HEK293 (cell line): Measurements from ENCODE around the gene IER3IP1.
A peak's percentile ranks its signal among the peaks of the same experiment; 100 is the strongest.

Experiments
- CTCF ChIA-PET: fragments of 350-600 bp; formaldehyde crosslinking; extraction: SDS; loops from one replicate; lab custom pipeline; 2021; ENCODE audit warnings: antibody characterized with exemption; lab: Yijun Ruan, JAX
- POLR2A ChIA-PET: fragments of 300-600 bp; formaldehyde crosslinking; extraction: SDS; loops from one replicate; lab custom pipeline; 2020; ENCODE audit warnings: antibody characterized with exemption, inconsistent platforms; lab: Yijun Ruan, JAX
- H3K27ac ChIP-seq: fragments of 200-500 bp; sonication (Bioruptor generic); 2 replicates; pipeline ENCODE4 v1.5.1; 2014; ENCODE audit warnings: low read depth, low read length, control low read depth, inconsistent platforms; ENCODE audit errors: extremely low read depth
- H3K36me3 ChIP-seq, 2 experiments: fragments of 200-500 bp in 1 of 2; sonication (Bioruptor generic) in 1 of 2; 1 replicate in 1 of 2; 2 replicates in 1 of 2; pipeline ENCODE4 v1.5.1; 2014 to 2017; ENCODE audit warnings: inconsistent platforms in 2 of 2, low read length in 2 of 2; ENCODE audit not compliant: control insufficient read depth in 2 of 2, insufficient read depth in 1 of 2
- H3K4me1 ChIP-seq: fragments of 200-500 bp; sonication (Bioruptor generic); 2 replicates; pipeline ENCODE4 v1.5.1; 2014; ENCODE audit warnings: mild to moderate bottlenecking, low read length, inconsistent platforms; ENCODE audit not compliant: control insufficient read depth, insufficient read depth
- H3K4me3 ChIP-seq: 2 replicates; pipeline ENCODE4 v1.5.1; 2011; ENCODE audit warnings: low read depth, mild to moderate bottlenecking, control low read depth, low read length, moderate library complexity
- H3K9me3 ChIP-seq: fragments of 200-500 bp; sonication (Bioruptor generic); 2 replicates; pipeline ENCODE4 v1.5.1; 2014; ENCODE audit warnings: low read depth, low read length, inconsistent platforms; ENCODE audit not compliant: control insufficient read depth, insufficient read depth
- SCRT2 ChIP-seq: fragments of 450-650 bp; formaldehyde crosslinking; IDR thresholded peaks from 2 replicates; pipeline ENCODE4 v1.5.1; 2016; ENCODE audit warnings: missing biosample characterization, missing genetic modification characterization
- ZNF121 ChIP-seq: fragments of 450-650 bp; formaldehyde crosslinking; IDR thresholded peaks from 2 replicates; pipeline ENCODE4 v1.5.1; 2016; ENCODE audit warnings: missing biosample characterization, missing genetic modification characterization
- ZNF362 ChIP-seq: fragments of 450-650 bp; formaldehyde crosslinking; IDR thresholded peaks from 2 replicates; pipeline ENCODE4 v1.5.1; 2016; ENCODE audit warnings: missing biosample characterization, missing genetic modification characterization
- ZNF626 ChIP-seq: fragments of 450-650 bp; sonication (Bioruptor Pico); formaldehyde crosslinking; IDR thresholded peaks from 2 replicates; pipeline ENCODE4 v1.5.1; 2018; ENCODE audit warnings: missing biosample characterization, missing genetic modification characterization, inconsistent platforms
- ZNF776 ChIP-seq: fragments of 450-650 bp; formaldehyde crosslinking; IDR thresholded peaks from 2 replicates; pipeline ENCODE4 v1.5.0; 2017; ENCODE audit warnings: missing biosample characterization, missing genetic modification characterization, borderline replicate concordance
- TF ChIP-seq, protein P1 (sequence below): fragments of 450-650 bp; formaldehyde crosslinking; conservative IDR thresholded peaks from 2 replicates; pipeline ENCODE4 v1.5.1; 2016; ENCODE audit warnings: low read depth, missing biosample characterization, missing genetic modification characterization
- TF ChIP-seq, protein P2 (sequence below): fragments of 450-650 bp; formaldehyde crosslinking; IDR thresholded peaks from 2 replicates; pipeline ENCODE4 v1.5.1; 2016; ENCODE audit warnings: missing biosample characterization, missing genetic modification characterization
- TF ChIP-seq, protein P3 (sequence below): fragments of 450-650 bp; formaldehyde crosslinking; IDR thresholded peaks from 2 replicates; pipeline ENCODE4 v1.5.1; 2016; ENCODE audit warnings: missing biosample characterization, missing genetic modification characterization
- TF ChIP-seq, protein P4 (sequence below): fragments of 450-650 bp; formaldehyde crosslinking; IDR thresholded peaks from 2 replicates; pipeline ENCODE4; 2016; ENCODE audit warnings: missing biosample characterization, missing genetic modification characterization
- TF ChIP-seq, protein P5 (sequence below): fragments of 450-650 bp; formaldehyde crosslinking; IDR thresholded peaks from 2 replicates; pipeline ENCODE4 v1.5.1; 2016; ENCODE audit warnings: missing biosample characterization, missing genetic modification characterization

IER3IP1 gene

DNA sequence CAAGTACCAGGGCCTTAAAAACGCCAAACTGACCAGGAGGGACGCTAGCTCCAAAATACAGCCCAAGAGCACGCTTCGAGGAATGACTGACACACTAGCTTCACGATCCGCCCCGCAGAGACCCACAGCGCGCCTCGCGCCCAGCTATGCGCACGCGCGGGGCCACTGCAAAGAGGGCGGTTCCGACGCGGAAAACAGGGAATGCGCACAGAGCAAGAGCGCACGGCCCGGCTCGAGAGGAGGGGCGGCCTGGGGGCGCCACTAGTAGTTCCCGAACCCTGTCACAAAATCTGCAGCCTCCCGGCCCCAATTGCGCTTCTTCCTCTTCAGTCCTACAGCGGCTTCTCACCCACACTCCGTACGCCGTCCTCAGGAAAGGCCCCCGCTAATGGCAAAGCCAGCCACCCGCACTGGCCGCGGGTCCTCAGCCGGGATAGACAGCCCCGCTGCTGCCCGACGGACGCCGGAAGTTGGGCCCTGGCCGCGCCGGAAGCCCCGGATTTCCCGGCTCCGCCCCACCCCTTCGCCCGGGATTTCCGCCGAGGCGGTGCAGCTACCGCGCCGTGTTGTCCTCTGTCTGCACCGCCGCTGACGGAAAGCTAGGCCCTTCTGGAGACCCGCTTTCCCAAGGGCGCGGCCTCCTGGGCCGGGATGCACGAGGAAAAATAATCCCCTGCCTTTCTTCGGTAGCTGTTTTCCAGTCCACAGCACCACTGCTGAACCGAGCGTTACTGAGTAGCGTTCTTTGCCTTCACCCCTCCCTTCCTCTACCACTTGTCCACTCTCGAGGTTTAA, 25.9 kb downstream of the IER3IP1 start, which contains the start of gene HDHD2 (continued):
- TF ChIP-seq, protein P1, sequence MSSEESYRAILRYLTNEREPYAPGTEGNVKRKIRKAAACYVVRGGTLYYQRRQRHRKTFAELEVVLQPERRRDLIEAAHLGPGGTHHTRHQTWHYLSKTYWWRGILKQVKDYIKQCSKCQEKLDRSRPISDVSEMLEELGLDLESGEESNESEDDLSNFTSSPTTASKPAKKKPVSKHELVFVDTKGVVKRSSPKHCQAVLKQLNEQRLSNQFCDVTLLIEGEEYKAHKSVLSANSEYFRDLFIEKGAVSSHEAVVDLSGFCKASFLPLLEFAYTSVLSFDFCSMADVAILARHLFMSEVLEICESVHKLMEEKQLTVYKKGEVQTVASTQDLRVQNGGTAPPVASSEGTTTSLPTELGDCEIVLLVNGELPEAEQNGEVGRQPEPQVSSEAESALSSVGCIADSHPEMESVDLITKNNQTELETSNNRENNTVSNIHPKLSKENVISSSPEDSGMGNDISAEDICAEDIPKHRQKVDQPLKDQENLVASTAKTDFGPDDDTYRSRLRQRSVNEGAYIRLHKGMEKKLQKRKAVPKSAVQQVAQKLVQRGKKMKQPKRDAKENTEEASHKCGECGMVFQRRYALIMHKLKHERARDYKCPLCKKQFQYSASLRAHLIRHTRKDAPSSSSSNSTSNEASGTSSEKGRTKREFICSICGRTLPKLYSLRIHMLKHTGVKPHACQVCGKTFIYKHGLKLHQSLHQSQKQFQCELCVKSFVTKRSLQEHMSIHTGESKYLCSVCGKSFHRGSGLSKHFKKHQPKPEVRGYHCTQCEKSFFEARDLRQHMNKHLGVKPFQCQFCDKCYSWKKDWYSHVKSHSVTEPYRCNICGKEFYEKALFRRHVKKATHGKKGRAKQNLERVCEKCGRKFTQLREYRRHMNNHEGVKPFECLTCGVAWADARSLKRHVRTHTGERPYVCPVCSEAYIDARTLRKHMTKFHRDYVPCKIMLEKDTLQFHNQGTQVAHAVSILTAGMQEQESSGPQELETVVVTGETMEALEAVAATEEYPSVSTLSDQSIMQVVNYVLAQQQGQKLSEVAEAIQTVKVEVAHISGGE (tag by site-specific recombination) = peak; percentile 96
- TF ChIP-seq, protein P2, sequence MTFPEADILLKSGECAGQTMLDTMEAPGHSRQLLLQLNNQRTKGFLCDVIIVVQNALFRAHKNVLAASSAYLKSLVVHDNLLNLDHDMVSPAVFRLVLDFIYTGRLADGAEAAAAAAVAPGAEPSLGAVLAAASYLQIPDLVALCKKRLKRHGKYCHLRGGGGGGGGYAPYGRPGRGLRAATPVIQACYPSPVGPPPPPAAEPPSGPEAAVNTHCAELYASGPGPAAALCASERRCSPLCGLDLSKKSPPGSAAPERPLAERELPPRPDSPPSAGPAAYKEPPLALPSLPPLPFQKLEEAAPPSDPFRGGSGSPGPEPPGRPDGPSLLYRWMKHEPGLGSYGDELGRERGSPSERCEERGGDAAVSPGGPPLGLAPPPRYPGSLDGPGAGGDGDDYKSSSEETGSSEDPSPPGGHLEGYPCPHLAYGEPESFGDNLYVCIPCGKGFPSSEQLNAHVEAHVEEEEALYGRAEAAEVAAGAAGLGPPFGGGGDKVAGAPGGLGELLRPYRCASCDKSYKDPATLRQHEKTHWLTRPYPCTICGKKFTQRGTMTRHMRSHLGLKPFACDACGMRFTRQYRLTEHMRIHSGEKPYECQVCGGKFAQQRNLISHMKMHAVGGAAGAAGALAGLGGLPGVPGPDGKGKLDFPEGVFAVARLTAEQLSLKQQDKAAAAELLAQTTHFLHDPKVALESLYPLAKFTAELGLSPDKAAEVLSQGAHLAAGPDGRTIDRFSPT (tag by site-specific recombination) = no peak
- no peak for TF ChIP-seq ZNF121 (tag by site-specific recombination)

DNA sequence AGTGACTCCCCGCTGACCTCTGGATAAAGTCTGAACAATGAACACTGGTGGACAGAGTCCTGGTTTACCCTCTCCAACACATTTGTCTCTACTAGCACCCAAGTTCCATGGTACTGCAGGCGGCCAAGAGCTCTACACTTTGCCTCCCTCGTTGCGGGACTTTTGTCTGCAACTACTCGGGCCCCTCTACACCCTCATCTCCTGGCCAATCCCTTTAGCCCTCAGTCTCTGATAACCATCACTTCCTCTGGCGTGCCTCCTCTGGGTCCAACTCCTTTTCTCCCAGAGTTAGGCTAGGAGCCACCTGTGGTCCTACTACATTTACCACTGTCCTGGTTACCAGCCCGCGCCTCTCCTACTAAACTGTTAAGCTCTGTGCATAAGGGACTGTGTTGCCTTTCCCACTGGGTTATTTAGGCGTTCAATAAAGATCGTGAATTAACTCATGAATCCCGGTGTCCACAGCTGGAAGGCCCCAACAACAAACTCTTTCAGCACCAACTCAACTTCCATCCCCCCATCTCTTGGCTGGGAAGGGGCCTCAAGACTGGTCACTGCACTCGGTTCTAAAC, 26.6 kb downstream of the IER3IP1 start:
- Histone ChIP-seq H3K36me3 (peaks cover 8 to 11% of the 10 kb centered on the region in 2 experiments), H3K4me1 (peaks cover 9% of the 10 kb centered on the region), H3K4me3 (peak overlapping the region; percentile 75), H3K27ac (peak overlapping the region; percentile 62), H3K9me3 (no peaks in the 10 kb centered on the region)
- ChIA-PET POLR2A (interaction anchor here (0.6 to 2.4 kb wide), 20 partner anchors 8 to 232 kb away, joined by 3 to 14 read pairs (median 6); partner anchors contain the start of genes KATNAL2 and PIAS2), CTCF (interaction anchor here (0.6 kb wide), 2 partner anchors 49 to 874 kb away, joined by 3 read pairs; no protein-coding TSS in a partner anchor)
- TF ChIP-seq ZNF626 (no peak), SCRT2 (tag by site-specific recombination) (peak; percentile 35; the same call in 1 of the 2 replicates)

DNA sequence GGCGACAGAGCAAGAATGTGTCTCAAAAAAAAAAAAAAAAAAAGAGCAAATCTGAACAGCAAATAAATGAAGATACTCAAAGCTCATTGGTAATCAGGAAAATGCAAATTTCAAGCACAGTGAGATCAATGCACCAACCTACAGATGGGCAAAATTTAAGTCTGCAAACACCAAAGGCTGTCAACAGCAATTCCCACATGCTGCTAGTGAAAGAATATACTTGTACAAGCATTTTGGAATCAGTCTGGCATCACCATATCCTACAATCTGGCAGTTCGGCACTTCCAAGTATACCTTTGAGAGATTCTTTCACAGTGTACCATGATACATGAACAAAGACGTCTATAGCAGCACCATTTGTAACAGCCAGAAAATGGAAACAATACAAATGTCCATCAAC, 30.0 kb downstream of the IER3IP1 start:
- ChIA-PET CTCF (no interaction called here), POLR2A (interaction anchor here (0.6 kb wide), 1 partner anchor 697 kb away, joined by 4 read pairs; no protein-coding TSS in a partner anchor)
- Histone ChIP-seq H3K4me1 (peaks cover 8% of the 10 kb centered on the region), H3K4me3 (no peak overlapping the region)
- TF ChIP-seq, protein P3, sequence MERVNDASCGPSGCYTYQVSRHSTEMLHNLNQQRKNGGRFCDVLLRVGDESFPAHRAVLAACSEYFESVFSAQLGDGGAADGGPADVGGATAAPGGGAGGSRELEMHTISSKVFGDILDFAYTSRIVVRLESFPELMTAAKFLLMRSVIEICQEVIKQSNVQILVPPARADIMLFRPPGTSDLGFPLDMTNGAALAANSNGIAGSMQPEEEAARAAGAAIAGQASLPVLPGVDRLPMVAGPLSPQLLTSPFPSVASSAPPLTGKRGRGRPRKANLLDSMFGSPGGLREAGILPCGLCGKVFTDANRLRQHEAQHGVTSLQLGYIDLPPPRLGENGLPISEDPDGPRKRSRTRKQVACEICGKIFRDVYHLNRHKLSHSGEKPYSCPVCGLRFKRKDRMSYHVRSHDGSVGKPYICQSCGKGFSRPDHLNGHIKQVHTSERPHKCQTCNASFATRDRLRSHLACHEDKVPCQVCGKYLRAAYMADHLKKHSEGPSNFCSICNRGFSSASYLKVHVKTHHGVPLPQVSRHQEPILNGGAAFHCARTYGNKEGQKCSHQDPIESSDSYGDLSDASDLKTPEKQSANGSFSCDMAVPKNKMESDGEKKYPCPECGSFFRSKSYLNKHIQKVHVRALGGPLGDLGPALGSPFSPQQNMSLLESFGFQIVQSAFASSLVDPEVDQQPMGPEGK (tag by site-specific recombination) = no peak
- TF ChIP-seq, all 188 proteins: peak for 0
- H3K9me3 ChIP-seq = no peaks in the 10 kb centered on the region
- no peak overlapping the region for H3K27ac ChIP-seq
- H3K36me3 ChIP-seq = peaks cover 0 to 3% of the 10 kb centered on the region in 2 experiments; a peak in 1 of 3 replicates

GRCh38 chr18:47143899-47144485, 32.2 kb downstream of the IER3IP1 start:
- POLR2A ChIA-PET = interaction anchor here (0.6 to 0.7 kb wide), 2 partner anchors 13 to 1023 kb away, joined by 3 to 8 read pairs; no protein-coding TSS in a partner anchor
- CTCF ChIA-PET = no interaction called here
- Histone ChIP-seq H3K9me3 (no peaks in the 10 kb centered on the region), H3K4me1 (no peaks in the 10 kb centered on the region), H3K36me3 (peaks cover 0 to 8% of the 10 kb centered on the region in 2 experiments; a peak in 1 of 3 replicates), H3K4me3 (no peak overlapping the region), H3K27ac (no peak overlapping the region)
- TF ChIP-seq, protein P4, sequence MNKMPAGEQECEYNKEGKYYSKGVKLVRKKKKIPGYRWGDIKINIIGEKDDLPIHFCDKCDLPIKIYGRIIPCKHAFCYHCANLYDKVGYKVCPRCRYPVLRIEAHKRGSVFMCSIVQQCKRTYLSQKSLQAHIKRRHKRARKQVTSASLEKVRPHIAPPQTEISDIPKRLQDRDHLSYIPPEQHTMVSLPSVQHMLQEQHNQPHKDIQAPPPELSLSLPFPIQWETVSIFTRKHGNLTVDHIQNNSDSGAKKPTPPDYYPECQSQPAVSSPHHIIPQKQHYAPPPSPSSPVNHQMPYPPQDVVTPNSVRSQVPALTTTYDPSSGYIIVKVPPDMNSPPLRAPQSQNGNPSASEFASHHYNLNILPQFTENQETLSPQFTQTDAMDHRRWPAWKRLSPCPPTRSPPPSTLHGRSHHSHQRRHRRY (tag by site-specific recombination) = no peak
- TF ChIP-seq, protein P5, sequence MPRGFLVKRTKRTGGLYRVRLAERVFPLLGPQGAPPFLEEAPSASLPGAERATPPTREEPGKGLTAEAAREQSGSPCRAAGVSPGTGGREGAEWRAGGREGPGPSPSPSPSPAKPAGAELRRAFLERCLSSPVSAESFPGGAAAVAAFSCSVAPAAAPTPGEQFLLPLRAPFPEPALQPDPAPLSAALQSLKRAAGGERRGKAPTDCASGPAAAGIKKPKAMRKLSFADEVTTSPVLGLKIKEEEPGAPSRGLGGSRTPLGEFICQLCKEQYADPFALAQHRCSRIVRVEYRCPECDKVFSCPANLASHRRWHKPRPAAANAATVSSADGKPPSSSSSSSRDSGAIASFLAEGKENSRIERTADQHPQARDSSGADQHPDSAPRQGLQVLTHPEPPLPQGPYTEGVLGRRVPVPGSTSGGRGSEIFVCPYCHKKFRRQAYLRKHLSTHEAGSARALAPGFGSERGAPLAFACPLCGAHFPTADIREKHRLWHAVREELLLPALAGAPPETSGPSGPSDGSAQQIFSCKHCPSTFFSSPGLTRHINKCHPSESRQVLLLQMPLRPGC (tag by site-specific recombination) = no peak
- TF ChIP-seq ZNF776 (no peak), ZNF362 (no peak)
